ENCODE measurements around the gene GTF3C4.

Gene GTF3C4

GRCh38 chr9:132647806-132648205, 22.5 kb upstream of the GTF3C4 start:
- H3K4me3 ChIP-seq (ENCODE audit: insufficient read depth, low read length, poor library complexity, severe bottlenecking): no peak overlapping the region
- no peaks in the 10 kb centered on the region for H3K9me2 ChIP-seq (replicated peaks; ENCODE audit: insufficient read depth, low read length)
- no peaks in the 10 kb centered on the region for H3K27me3 ChIP-seq (ENCODE audit: low read length)
- no peaks in the 10 kb centered on the region for H4K20me1 ChIP-seq (ENCODE audit: low read depth, low read length)
- H2AFZ ChIP-seq (ENCODE audit: low read depth, low read length, severe bottlenecking): no peak overlapping the region
- no peak overlapping the region for H3K4me2 ChIP-seq (ENCODE audit: low read depth, low read length, poor library complexity, severe bottlenecking)
- no peaks in the 10 kb centered on the region for H3K9me3 ChIP-seq (ENCODE audit: insufficient read depth, low read length)
- H3K36me3 ChIP-seq (ENCODE audit: low read length): peaks cover 7% of the 10 kb centered on the region; the same call in 1 of the 2 replicates
- TF ChIP-seq EZH2phosphoT487 (conservative IDR thresholded peaks at IDR 0.05; ENCODE audit: low read length) (no peak), CTCF (IDR thresholded peaks at IDR 0.05; ENCODE audit: insufficient read depth, low read length, poor library complexity, severe bottlenecking) (no peak)
- no peak overlapping the region for H3K27ac ChIP-seq (ENCODE audit: low read depth, low read length)
- no peaks in the 10 kb centered on the region for H3F3A ChIP-seq (ENCODE audit: insufficient read depth)
- H3K9ac ChIP-seq (ENCODE audit: low read length): no peak overlapping the region
- H3K79me2 ChIP-seq (ENCODE audit: insufficient read depth, low read length): no peaks in the 10 kb centered on the region

DNA sequence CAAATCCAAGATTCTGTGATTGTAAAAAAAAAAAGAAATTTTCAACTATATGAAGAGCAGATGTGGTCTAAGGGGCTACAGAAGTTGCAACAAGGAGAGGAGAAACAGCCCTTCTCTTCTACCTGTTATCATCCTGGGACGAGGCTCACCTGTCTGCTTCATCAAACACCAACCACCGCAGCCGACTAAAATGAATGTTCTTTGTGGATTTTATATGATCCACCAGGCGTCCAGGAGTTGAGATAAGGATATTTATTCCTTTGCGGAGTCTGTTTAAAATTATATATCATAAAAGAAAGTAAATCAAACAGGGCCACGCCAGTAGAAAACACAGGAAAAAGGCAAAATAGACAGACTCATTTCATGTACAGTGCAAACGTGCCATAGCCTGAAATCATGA, 22.0 kb upstream of the GTF3C4 start:
- Histone ChIP-seq H4K20me1 (ENCODE audit: low read depth, low read length) (no peaks in the 10 kb centered on the region), H3K4me2 (ENCODE audit: low read depth, low read length, poor library complexity, severe bottlenecking) (no peak overlapping the region), H3K27me3 (ENCODE audit: low read length) (no peaks in the 10 kb centered on the region), H3K36me3 (ENCODE audit: low read length) (peaks cover 7% of the 10 kb centered on the region; the same call in 1 of the 2 replicates), H2AFZ (ENCODE audit: low read depth, low read length, severe bottlenecking) (no peak overlapping the region), H3K9me3 (ENCODE audit: insufficient read depth, low read length) (no peaks in the 10 kb centered on the region), H3K27ac (ENCODE audit: low read depth, low read length) (no peak overlapping the region), H3K4me3 (ENCODE audit: insufficient read depth, low read length, poor library complexity, severe bottlenecking) (no peak overlapping the region), H3F3A (ENCODE audit: insufficient read depth) (no peaks in the 10 kb centered on the region), H3K79me2 (ENCODE audit: insufficient read depth, low read length) (no peaks in the 10 kb centered on the region), H3K9ac (ENCODE audit: low read length) (no peak overlapping the region), H3K9me2 (replicated peaks; ENCODE audit: insufficient read depth, low read length) (no peaks in the 10 kb centered on the region)
- no peak for TF ChIP-seq CTCF (IDR thresholded peaks at IDR 0.05; ENCODE audit: insufficient read depth, low read length, poor library complexity, severe bottlenecking)
- TF ChIP-seq EZH2phosphoT487 (conservative IDR thresholded peaks at IDR 0.05; ENCODE audit: low read length): no peak

DNA sequence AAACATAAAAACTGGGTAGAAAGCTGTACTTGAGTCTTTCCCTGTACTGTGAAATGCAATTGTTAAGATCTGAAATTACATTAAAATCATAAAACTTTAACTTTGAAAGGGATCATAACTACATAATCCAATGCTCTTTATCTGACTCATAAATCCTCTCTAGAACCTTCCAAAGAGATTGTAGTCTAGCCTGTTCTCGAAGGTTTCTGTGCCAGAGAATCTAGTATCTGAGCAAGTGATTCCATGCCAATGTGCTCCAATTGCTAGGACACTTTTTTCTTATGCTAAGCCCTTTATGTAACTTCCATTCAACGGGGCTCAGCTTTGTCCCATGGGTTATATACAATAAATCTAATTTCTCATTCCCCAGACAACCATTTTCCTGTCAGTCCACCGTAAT, 21.6 kb upstream of the GTF3C4 start:
- H2AFZ ChIP-seq (ENCODE audit: low read depth, low read length, severe bottlenecking): no peak overlapping the region
- no peaks in the 10 kb centered on the region for H3K9me2 ChIP-seq (replicated peaks; ENCODE audit: insufficient read depth, low read length)
- H3K4me2 ChIP-seq (ENCODE audit: low read depth, low read length, poor library complexity, severe bottlenecking): no peak overlapping the region
- 0 out of 2 replicates have a peak, but pooled peaks cover 1% of the 10 kb centered on the region for H4K20me1 ChIP-seq (ENCODE audit: low read depth, low read length)
- no peak overlapping the region for H3K27ac ChIP-seq (ENCODE audit: low read depth, low read length)
- TF ChIP-seq CTCF (IDR thresholded peaks at IDR 0.05; ENCODE audit: insufficient read depth, low read length, poor library complexity, severe bottlenecking) (no peak), EZH2phosphoT487 (conservative IDR thresholded peaks at IDR 0.05; ENCODE audit: low read length) (no peak)
- no peaks in the 10 kb centered on the region for H3K79me2 ChIP-seq (ENCODE audit: insufficient read depth, low read length)
- no peaks in the 10 kb centered on the region for H3F3A ChIP-seq (ENCODE audit: insufficient read depth)
- H3K27me3 ChIP-seq (ENCODE audit: low read length): no peaks in the 10 kb centered on the region
- no peaks in the 10 kb centered on the region for H3K9me3 ChIP-seq (ENCODE audit: insufficient read depth, low read length)
- H3K4me3 ChIP-seq (ENCODE audit: insufficient read depth, low read length, poor library complexity, severe bottlenecking): no peak overlapping the region
- H3K36me3 ChIP-seq (ENCODE audit: low read length): peaks cover 8% of the 10 kb centered on the region; the same call in 1 of the 2 replicates
- no peak overlapping the region for H3K9ac ChIP-seq (ENCODE audit: low read length)

Measured in SU-DHL-6 (cell line).